ENCODE data around the gene SPDYE18. TPM values are rescaled to one million over a fixed set of nuclear protein-coding genes. Genes with fewer than 3 reads are reported as not detected.
"Not testable (repeated sequence)": the region's sequence is repeated elsewhere in the genome, so short reads cannot be mapped to it uniquely, and the experiment has no call there.

SPDYE18 gene, protein sequence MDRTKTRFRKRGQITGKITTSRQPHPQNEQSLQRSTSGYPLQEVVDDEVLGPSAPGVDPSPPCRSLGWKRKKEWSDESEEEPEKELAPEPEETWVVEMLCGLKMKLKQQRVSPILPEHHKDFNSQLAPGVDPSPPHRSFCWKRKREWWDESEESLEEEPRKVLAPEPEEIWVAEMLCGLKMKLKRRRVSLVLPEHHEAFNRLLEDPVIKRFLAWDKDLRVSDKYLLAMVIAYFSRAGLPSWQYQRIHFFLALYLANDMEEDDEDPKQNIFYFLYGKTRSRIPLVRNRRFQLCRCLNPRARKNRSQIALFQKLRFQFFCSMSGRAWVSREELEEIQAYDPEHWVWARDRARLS
- 1 to 10 TPM in 1 of 2 experiments, under 1 TPM in 1; 0.64 to 1.1 TPM for total RNA-seq

DNA sequence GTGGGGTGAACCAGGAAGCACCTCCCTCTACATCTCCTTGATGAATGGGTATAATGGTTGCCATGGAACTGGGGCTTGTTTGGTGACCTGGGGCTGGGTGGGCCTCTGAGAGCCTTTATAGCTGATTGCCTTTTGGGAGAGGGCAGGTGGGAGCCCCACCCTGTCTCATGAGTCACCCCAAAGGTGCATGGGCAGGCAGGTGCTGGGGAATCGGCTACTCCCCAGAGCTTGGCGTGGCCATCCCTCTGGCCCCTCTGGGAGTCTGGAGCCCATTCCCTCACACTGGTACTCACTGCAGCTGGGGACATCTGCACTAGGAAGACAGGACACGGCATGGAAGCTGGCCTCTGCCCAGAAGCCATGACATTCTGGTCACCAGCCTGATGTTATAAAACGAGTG, at the start of gene SPDYE18:
Gene SPDYE18 (minus strand): TSS at position 2 of the 400 bp plus-strand sequence. CDS start 2,046 bp downstream, outside the sequence.
- H3K4me3 Mint-ChIP-seq; H3K9me3 Mint-ChIP-seq; H3K36me3 Mint-ChIP-seq; H3K4me1 Mint-ChIP-seq; DNase-seq; POLR2A ChIA-PET; H3K27ac Mint-ChIP-seq; H3K27me3 Mint-ChIP-seq; ATAC-seq (ENCODE audit: low read depth): not testable (repeated sequence)

DNA sequence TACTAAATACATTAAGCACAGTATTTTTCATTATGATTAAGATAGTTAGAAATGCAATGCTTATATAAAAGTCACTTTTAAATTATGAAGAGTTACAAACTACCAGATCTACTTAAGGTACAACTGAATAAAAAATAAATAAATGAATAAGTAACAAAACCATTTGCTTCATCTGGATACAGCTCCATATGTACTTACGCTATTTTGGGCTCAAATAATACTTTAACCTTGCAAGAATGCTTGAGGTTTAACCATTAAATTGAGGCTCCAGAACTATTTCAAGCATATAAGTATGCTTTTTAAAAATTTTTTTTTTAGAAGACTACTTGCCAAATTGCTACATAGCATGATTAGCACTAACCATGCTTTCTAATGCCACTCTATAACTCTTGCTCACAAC, 46.0 kb upstream of the SPDYE18 start:
- H3K9me3 Mint-ChIP-seq; H3K27me3 Mint-ChIP-seq; H3K4me1 Mint-ChIP-seq; ATAC-seq (ENCODE audit: low read depth); H3K36me3 Mint-ChIP-seq; DNase-seq; POLR2A ChIA-PET; H3K27ac Mint-ChIP-seq; H3K4me3 Mint-ChIP-seq: not testable (repeated sequence)

DNA sequence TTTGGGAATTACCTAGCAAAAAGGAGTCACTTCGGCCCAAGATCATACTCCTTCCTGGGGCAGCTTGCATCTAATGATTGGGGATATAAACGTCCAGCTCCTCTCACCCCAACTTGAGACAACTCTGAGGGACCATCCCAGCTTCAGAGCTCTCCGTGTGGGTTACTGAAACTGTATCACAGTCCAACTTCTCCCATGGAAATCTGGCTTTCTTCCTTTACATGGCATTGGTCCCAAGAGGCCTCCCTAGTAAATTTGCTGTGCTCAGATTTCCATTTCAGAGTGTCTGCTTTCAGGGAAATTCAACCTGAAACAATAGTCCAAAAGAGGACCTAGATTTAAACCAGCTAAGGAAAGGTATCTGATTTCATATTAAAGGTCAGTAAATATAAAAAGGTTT, 45.3 kb upstream of the SPDYE18 start:
- POLR2A ChIA-PET; H3K4me1 Mint-ChIP-seq; ATAC-seq (ENCODE audit: low read depth); H3K4me3 Mint-ChIP-seq; H3K9me3 Mint-ChIP-seq; H3K27ac Mint-ChIP-seq; H3K27me3 Mint-ChIP-seq; DNase-seq; H3K36me3 Mint-ChIP-seq: not testable (repeated sequence)

DNA sequence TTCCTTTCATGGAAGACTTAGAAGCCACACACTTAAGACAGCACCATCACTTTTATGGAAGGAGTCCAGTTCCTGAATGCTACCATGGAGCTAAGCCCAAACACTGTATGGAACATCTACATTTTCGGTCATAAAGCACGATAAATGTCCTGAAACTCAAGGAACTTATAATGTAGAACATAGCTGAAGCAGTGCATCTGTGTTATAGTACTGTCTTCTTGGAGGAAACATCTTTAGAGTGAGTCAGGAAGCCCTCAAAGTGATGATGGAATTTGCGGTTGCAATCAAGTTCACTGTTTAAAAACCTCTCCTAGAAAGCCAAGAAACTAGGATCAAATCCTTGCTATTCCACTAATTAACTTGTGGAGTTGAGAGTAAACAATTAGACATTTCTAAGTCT, 43.5 kb upstream of the SPDYE18 start:
- H3K4me3 Mint-ChIP-seq; POLR2A ChIA-PET; H3K36me3 Mint-ChIP-seq; H3K27ac Mint-ChIP-seq; H3K4me1 Mint-ChIP-seq; H3K9me3 Mint-ChIP-seq; ATAC-seq (ENCODE audit: low read depth); DNase-seq; H3K27me3 Mint-ChIP-seq: not testable (repeated sequence)

DNA sequence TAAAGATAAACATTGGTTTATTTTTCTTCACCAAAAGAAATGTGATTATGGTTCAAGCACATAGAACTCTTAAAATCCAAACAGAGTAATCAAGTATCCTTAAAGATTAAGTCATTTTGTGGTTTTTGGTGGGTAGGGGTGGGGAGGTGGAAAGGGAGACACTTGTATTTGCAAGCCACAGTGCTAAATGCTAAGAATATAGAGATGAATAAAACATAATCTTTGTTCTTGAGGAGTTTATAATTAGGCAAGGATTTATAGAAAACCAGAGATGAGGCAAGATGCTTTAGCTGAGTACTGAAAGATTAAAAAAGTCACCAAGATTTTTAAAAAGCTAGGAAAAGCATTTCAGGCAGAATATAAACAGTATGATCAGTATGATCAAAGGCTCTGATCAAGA, 40.3 kb upstream of the SPDYE18 start:
- H3K27me3 Mint-ChIP-seq; H3K27ac Mint-ChIP-seq; ATAC-seq (ENCODE audit: low read depth); H3K36me3 Mint-ChIP-seq; POLR2A ChIA-PET; DNase-seq; H3K4me3 Mint-ChIP-seq; H3K4me1 Mint-ChIP-seq; H3K9me3 Mint-ChIP-seq: not testable (repeated sequence)

DNA sequence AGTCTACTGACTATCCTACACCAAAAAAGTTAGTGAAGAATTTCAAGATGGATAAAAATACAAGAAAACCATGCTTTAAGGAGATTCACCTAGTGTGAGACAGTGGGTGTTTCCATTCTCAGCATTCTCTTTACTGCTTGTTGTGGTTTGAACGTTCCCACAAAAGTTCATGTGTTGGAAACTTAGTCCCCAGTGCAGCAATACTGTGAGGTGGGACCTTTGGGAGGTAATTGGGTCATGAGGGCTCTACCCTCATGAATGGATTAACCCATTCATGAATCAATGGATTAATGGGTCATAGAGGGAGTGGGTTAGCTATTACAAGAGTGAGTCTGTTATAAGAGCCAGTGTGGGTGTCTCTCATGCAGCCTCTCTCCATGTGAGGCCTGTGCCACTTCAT, 38.8 kb upstream of the SPDYE18 start:
- H3K4me1 Mint-ChIP-seq; H3K27me3 Mint-ChIP-seq; ATAC-seq (ENCODE audit: low read depth); H3K9me3 Mint-ChIP-seq; H3K27ac Mint-ChIP-seq; DNase-seq; H3K36me3 Mint-ChIP-seq; POLR2A ChIA-PET; H3K4me3 Mint-ChIP-seq: not testable (repeated sequence)

DNA sequence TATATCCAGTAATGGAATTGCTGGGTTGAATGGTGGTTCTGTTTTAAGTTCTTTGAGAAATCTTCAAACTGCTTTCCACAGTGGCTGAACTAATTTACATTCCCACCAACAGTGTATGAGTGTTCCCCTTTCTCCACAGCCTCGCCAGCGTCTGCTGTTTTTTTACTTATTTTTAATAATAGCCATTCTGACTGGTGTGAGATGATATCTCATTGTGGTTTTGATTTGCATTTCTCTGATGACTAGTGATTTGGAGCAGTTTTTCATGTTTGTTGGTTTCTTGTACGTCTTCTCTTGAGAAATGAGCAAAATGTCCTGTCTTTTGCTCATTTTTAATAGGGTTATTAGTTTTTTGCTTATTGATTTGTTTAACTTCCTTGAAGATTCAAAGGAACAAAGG, 38.1 kb upstream of the SPDYE18 start:
- ATAC-seq (ENCODE audit: low read depth); POLR2A ChIA-PET; H3K4me1 Mint-ChIP-seq; H3K4me3 Mint-ChIP-seq; H3K27me3 Mint-ChIP-seq; H3K36me3 Mint-ChIP-seq; H3K9me3 Mint-ChIP-seq; DNase-seq; H3K27ac Mint-ChIP-seq: not testable (repeated sequence)

DNA sequence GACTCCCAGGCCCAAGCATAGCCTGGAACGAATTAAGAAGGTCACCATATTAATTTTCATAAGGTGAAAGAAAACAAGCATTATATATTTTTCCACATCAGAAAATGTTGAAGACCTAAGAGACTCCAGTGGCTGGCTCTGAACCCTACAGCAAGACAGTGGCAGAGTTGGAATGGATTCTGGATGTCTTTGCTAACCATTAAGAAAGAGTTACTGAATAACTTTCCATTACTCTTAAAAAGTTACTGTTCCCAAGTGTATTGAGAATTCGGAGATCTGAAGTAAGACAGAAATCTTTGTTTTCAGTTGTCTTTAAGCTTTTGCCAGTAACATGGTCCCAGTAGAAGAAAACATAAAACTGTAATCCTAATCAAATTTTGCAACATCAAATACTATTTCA, 29.9 kb upstream of the SPDYE18 start:
- H3K36me3 Mint-ChIP-seq; H3K4me3 Mint-ChIP-seq; H3K4me1 Mint-ChIP-seq; ATAC-seq (ENCODE audit: low read depth); DNase-seq; H3K27ac Mint-ChIP-seq; H3K27me3 Mint-ChIP-seq; H3K9me3 Mint-ChIP-seq; POLR2A ChIA-PET: not testable (repeated sequence)

DNA sequence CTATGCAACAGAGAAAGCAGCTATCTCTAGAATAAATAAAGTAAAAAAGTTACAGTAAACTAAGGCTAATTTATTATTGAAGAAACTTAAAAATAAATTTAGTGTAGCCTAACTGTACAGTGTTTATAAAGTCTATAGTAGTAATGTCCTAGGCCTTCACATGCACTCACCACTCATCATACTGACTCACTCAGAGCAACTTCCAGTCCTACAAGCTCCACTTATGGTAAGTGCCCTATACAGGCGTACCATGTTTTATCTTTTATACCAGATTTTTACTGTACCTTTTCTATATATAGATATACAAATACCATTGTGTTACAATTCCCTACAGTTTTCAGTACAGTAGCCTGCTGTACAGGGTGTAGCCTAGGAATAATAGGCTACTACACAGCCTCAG, 19.8 kb upstream of the SPDYE18 start:
- POLR2A ChIA-PET; H3K27me3 Mint-ChIP-seq; H3K4me1 Mint-ChIP-seq; H3K36me3 Mint-ChIP-seq; ATAC-seq (ENCODE audit: low read depth); H3K4me3 Mint-ChIP-seq; H3K9me3 Mint-ChIP-seq; DNase-seq; H3K27ac Mint-ChIP-seq: not testable (repeated sequence)

DNA sequence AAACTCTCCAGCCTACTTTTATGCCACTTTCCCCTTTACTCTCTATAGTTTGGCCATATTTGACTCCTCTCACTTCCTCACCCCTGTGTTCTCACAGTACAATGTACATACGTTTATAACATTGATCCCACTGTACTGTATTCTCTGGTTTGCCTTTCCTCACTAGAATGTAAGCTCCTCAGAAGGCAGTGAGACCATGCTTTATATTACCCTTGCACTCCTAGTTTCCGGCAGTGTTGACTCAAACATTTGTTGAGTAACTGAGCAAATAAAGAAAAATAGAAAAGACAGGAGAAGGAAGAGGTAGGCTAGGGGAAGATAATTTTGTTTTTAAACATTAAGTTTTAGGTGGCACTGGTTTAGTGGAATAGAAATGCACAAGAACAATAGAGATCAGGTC, 17.9 kb upstream of the SPDYE18 start:
- ATAC-seq (ENCODE audit: low read depth); H3K4me1 Mint-ChIP-seq; H3K27me3 Mint-ChIP-seq; H3K4me3 Mint-ChIP-seq; H3K27ac Mint-ChIP-seq; H3K36me3 Mint-ChIP-seq; H3K9me3 Mint-ChIP-seq; POLR2A ChIA-PET; DNase-seq: not testable (repeated sequence)

DNA sequence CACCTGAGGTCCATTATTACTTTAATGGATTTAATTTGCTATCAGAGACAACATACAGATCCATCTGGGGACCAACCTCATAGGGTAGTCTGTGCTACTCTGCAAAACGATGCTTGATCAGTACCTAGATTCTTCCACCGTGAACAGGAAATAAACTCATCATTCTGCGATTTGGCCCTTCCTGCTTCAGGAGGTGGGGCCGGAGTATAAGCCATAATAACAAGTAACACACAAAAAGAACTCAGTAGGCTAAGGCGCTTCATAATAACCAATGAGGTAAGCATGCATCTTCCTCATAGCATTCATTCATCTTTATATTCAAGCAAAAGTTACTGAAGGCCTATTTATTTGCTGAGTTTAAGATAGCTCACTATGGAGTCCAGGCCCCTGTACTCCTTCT, 17.3 kb upstream of the SPDYE18 start:
- H3K27ac Mint-ChIP-seq; H3K27me3 Mint-ChIP-seq; H3K4me3 Mint-ChIP-seq; POLR2A ChIA-PET; H3K36me3 Mint-ChIP-seq; DNase-seq; ATAC-seq (ENCODE audit: low read depth); H3K9me3 Mint-ChIP-seq; H3K4me1 Mint-ChIP-seq: not testable (repeated sequence)

DNA sequence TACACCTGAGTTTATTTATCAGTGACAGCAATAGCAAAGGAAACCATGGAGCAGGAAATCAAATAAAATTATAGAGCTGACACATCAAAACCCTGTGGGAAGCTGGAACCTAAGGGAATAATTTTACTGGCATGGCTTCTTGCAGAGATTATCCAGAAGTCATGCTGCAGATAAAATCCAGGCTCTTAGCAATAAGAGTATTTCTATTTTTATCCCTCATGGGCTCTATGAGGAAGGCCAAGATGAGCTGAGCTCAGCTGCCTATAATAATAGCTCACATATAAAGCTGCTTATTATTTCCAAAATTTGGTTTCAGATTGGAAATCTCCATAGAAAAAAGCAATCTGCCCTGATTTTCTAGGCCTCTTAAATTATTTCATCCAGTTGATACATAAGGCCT, 16.8 kb upstream of the SPDYE18 start:
- H3K27ac Mint-ChIP-seq; H3K9me3 Mint-ChIP-seq; H3K4me3 Mint-ChIP-seq; H3K27me3 Mint-ChIP-seq; POLR2A ChIA-PET; H3K4me1 Mint-ChIP-seq; DNase-seq; ATAC-seq (ENCODE audit: low read depth): not testable (repeated sequence)
- H3K36me3 Mint-ChIP-seq: peaks cover 11% of the 10 kb centered on the region

DNA sequence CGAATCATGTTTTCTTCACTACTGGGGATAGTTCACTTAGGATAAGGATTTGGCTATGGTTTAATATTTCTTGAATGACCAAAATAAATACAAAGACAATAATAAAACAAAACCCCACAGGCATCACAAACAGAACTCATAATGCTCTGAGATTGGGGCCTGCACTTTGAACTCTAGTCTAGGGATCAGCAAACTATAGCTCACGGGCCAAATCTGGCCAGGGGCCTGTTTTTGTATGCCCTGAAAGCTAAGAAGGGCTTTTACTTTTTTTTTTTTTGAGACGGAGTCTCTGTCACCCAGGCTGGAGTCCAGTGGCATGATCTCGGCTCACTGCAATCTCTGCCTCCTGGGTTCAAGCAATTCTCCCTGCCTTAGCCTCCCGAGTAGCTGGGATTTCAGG, 14.7 kb upstream of the SPDYE18 start:
- DNase-seq; H3K27ac Mint-ChIP-seq; ATAC-seq (ENCODE audit: low read depth); H3K4me3 Mint-ChIP-seq; H3K9me3 Mint-ChIP-seq; POLR2A ChIA-PET; H3K4me1 Mint-ChIP-seq; H3K27me3 Mint-ChIP-seq: not testable (repeated sequence)
- peaks cover 15% of the 10 kb centered on the region for H3K36me3 Mint-ChIP-seq

DNA sequence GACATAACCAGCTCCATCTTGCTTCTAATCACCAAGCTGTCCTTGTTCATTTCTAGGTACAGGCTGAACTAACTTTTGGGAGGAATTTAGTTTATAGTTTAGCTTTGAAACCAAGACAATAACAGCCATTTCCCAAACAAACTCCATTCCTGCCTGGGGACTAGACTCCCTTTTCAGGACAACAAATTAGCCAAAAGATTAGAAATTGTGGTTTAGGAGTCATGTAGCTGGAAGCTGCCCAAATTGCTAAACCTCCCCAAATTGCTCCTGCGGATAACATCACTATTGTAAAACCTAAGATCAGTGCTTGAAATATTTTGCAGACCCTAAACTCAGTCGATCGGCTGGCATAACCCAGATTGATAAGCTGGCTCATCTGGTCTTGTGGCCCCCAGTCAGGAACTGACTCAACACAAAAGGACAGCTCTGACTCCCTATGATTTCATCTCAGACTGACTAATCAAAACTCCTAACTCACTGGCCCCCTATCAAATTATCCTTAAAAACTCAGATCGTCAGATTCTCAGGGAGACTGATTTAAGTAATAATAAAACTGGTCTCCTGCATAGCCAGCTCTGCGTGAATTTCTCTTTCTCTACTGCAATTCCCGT, 12.5 kb upstream of the SPDYE18 start:
- DNase-seq; POLR2A ChIA-PET; H3K27me3 Mint-ChIP-seq; H3K4me1 Mint-ChIP-seq; H3K9me3 Mint-ChIP-seq; H3K27ac Mint-ChIP-seq; H3K4me3 Mint-ChIP-seq; ATAC-seq (ENCODE audit: low read depth): not testable (repeated sequence)
- peaks cover 26% of the 10 kb centered on the region for H3K36me3 Mint-ChIP-seq

Data from activated naive CD8-positive, alpha-beta T cell treated with anti-CD3 and anti-CD28 coated beads, Interleukin-2, amount 10 ng/mL, durations not matched to agents 7 days and 5 days (primary cell).